ENCODE results near the gene LEMD2.

Gene LEMD2

GRCh38 chr6:33725222-33725621 lies 63.7 kb downstream of the LEMD2 start:
- ChIA-PET POLR2A (interaction anchor here (1.0 kb wide), 1 partner anchor 14 kb away, joined by 3 read pairs; the partner anchor contains the start of gene UQCC2), CTCF (interaction anchor here (0.7 to 1.1 kb wide), 3 partner anchors 25 to 308 kb away, joined by 3 to 8 read pairs (median 4); no protein-coding TSS in a partner anchor)
- Histone ChIP-seq H3K4me1 (ENCODE audit: control insufficient read depth, insufficient read depth, low read length) (no peaks in the 10 kb centered on the region), H3K27ac (ENCODE audit: extremely low read depth, low read depth, low read length) (no peak overlapping the region), H3K4me3 (ENCODE audit: low read depth, low read length) (no peak overlapping the region), H3K9me3 (ENCODE audit: control insufficient read depth, insufficient read depth, low read depth, low read length) (no peaks in the 10 kb centered on the region), H3K36me3 (ENCODE audit: control insufficient read depth in 2 of 2, insufficient read depth in 1 of 2, low read length in 2 of 2) (no peaks in the 10 kb centered on the region)
- TF ChIP-seq GLIS1 (tag by site-specific recombination; IDR thresholded peaks at IDR 0.05) (peak; percentile 64), ZBTB20 (tag by site-specific recombination; IDR thresholded peaks at IDR 0.05) (no peak), ZNF664 (tag by site-specific recombination; IDR thresholded peaks at IDR 0.05) (no peak)

- H3K36me3 ChIP-seq (ENCODE audit: control insufficient read depth in 2 of 2, insufficient read depth in 1 of 2, low read length in 2 of 2) = no peaks in the 10 kb centered on the region
- no peak overlapping the region for H3K4me3 ChIP-seq (ENCODE audit: low read depth, low read length)
- POLR2A ChIA-PET = no interaction called here
- no peak overlapping the region for H3K27ac ChIP-seq (ENCODE audit: extremely low read depth, low read depth, low read length)
- no peaks in the 10 kb centered on the region for H3K9me3 ChIP-seq (ENCODE audit: control insufficient read depth, insufficient read depth, low read depth, low read length)
- no peaks in the 10 kb centered on the region for H3K4me1 ChIP-seq (ENCODE audit: control insufficient read depth, insufficient read depth, low read length)
- TF ChIP-seq ZNF423 (tag by site-specific recombination; IDR thresholded peaks at IDR 0.05) (no peak), ZNF510 (tag by site-specific recombination; IDR thresholded peaks at IDR 0.05; ENCODE audit: insufficient replicate concordance) (no peak), ZNF157 (tag by site-specific recombination; IDR thresholded peaks at IDR 0.05) (no peak), SP7 (tag by site-specific recombination; IDR thresholded peaks at IDR 0.05) (no peak), ZNF791 (tag by site-specific recombination; IDR thresholded peaks at IDR 0.05) (no peak), ZNF138 (tag by site-specific recombination; IDR thresholded peaks at IDR 0.05; ENCODE audit: borderline replicate concordance) (no peak), CTCF (tag by site-specific recombination; IDR thresholded peaks at IDR 0.05) (no peak), ZBTB10 (tag by site-specific recombination; IDR thresholded peaks at IDR 0.05) (no peak), ZNF621 (tag by site-specific recombination; IDR thresholded peaks at IDR 0.05) (no peak), ZSCAN23 (tag by site-specific recombination; IDR thresholded peaks at IDR 0.05) (no peak), ZNF433 (tag by site-specific recombination; IDR thresholded peaks at IDR 0.05; ENCODE audit: low read depth) (no peak), PBX3 (CRISPR knock-in tag; IDR thresholded peaks at IDR 0.05) (no peak), FEZF1 (tag by site-specific recombination; IDR thresholded peaks at IDR 0.05) (no peak), ZNF555 (tag by site-specific recombination; conservative IDR thresholded peaks at IDR 0.05) (no peak)
- CTCF ChIA-PET = interaction anchor here (0.6 to 3.6 kb wide), 7 partner anchors 13 to 432 kb away, joined by 3 to 18 read pairs (median 3); partner anchors contain the start of gene UQCC2
These were observed 64.6 kb downstream of the LEMD2 start for GRCh38 chr6:33724102-33725023.

All from HEK293 (cell line).